Measurements from ENCODE around the gene ARHGEF10L.

ARHGEF10L gene

DNA sequence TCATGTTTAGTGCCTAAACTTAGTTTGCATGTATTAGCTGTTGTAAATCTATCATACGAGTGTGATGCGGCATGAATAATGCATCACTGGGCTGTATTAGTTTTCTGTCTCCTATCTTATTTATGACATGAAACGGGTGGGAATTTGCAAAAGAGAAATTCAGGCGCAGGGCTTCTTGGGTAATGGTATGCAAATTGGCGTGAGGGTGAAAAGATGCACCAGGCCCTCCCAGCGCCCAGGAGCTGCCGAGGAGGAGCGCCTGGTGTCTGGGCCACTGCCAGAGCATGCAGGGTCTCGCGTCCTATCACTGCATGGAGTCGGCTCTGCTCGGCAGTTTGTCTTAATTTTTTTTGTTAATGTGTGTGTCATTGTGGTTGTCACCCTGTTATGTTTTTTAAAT lies 132.7 kb downstream of the ARHGEF10L start:
- Histone ChIP-seq H3K27me3 (no peaks in the 10 kb centered on the region), H3K4me1 (ENCODE audit: control insufficient read depth in 1 of 2, insufficient read depth in 1 of 2, low read depth in 1 of 2, low read length in 1 of 2) (no peaks in the 10 kb centered on the region), H3K4me3 (ENCODE audit: low read depth in 1 of 2, low read length in 1 of 2) (no peak overlapping the region), H3K9me3 (no peaks in the 10 kb centered on the region), H3K27ac (no peak overlapping the region), H3K36me3 (no peaks in the 10 kb centered on the region)
- TF ChIP-seq, protein P1, sequence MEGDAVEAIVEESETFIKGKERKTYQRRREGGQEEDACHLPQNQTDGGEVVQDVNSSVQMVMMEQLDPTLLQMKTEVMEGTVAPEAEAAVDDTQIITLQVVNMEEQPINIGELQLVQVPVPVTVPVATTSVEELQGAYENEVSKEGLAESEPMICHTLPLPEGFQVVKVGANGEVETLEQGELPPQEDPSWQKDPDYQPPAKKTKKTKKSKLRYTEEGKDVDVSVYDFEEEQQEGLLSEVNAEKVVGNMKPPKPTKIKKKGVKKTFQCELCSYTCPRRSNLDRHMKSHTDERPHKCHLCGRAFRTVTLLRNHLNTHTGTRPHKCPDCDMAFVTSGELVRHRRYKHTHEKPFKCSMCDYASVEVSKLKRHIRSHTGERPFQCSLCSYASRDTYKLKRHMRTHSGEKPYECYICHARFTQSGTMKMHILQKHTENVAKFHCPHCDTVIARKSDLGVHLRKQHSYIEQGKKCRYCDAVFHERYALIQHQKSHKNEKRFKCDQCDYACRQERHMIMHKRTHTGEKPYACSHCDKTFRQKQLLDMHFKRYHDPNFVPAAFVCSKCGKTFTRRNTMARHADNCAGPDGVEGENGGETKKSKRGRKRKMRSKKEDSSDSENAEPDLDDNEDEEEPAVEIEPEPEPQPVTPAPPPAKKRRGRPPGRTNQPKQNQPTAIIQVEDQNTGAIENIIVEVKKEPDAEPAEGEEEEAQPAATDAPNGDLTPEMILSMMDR (IDR thresholded peaks at IDR 0.05) = no peak

DNA sequence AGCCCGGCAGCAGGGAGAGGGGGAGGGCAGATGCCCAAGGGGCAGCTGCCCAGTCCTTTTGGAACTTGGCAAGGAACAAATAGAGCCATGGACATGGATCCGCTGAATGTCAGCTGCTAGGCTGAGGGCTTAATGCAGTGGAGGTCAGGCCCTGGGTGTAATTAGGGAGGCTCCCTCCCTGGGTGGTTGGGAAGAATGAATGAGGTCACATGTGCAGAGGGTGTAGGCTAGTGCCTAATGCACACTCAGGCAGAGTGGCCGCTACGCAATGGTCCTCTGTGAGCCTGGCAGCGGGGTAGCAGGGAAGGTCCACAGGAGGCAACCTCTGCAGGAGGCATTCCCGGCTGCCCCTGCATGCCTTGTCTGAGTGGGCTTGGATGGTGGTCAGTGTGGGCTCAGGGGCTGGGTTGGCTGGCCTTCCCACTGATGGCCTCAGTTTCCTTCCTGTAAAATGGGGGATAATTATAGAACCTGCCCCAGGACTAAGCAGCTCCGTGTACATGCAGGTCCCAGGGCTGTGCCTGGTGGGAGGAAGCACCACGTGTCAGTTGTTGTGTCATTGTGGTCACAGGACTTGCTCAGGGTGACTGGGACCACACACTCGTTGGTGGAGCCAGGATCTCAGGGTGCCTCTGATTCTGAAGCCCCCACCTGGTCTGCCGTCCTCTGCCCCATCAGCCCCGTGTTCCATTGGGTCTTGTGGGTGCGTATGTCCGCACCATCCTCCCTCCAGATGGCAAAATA lies 134.0 kb downstream of the ARHGEF10L start:
- no peak overlapping the region for H3K27ac ChIP-seq
- H3K27me3 ChIP-seq = no peaks in the 10 kb centered on the region
- H3K4me3 ChIP-seq (ENCODE audit: low read depth in 1 of 2, low read length in 1 of 2) = no peak overlapping the region
- H3K36me3 ChIP-seq = no peaks in the 10 kb centered on the region
- no peaks in the 10 kb centered on the region for H3K4me1 ChIP-seq (ENCODE audit: control insufficient read depth in 1 of 2, insufficient read depth in 1 of 2, low read depth in 1 of 2, low read length in 1 of 2)
- H3K9me3 ChIP-seq = no peaks in the 10 kb centered on the region
- TF ChIP-seq, protein P1 (IDR thresholded peaks at IDR 0.05) = no peak

DNA sequence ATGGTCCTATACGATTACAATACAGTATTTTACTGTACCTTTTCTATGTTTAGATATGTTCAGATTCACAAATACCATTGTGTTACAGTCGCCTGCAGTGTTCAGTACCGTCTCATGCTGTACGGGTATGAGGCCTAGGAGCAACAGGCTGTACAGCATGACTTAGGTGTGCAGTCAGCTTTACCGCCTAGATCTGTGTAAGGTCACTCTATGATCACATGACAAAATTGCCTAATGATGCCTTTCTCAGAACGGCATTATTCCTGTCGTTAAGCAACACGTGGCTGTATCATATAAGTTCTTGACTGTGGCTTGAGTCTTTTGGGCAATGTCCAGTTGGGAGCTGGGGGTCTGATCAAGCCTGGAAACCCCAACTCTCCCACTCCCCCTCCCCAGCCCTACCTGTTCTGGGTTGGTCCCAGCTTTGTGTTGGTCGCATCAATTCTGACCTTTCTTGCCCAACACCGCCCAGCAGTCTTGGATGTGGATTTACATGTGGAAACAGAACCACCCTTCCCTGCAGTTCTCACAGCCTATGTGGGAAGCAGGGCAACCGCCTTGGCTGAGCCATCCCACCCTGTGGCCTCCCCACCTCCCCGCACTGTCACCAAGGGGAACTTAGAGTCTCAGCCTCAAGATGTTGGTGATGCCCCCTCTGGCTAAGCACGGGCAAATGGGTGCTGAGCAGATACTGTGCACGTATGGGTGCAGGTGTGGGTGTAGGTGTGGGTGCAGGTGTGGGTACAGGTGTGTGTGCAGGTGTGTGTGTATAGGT lies 135.4 kb downstream of the ARHGEF10L start:
- Histone ChIP-seq H3K27ac (no peak overlapping the region), H3K27me3 (no peaks in the 10 kb centered on the region), H3K4me3 (ENCODE audit: low read depth in 1 of 2, low read length in 1 of 2) (no peak overlapping the region), H3K4me1 (ENCODE audit: control insufficient read depth in 1 of 2, insufficient read depth in 1 of 2, low read depth in 1 of 2, low read length in 1 of 2) (no peaks in the 10 kb centered on the region), H3K36me3 (no peaks in the 10 kb centered on the region), H3K9me3 (no peaks in the 10 kb centered on the region)
- TF ChIP-seq, protein P1 (IDR thresholded peaks at IDR 0.05) = no peak

DNA sequence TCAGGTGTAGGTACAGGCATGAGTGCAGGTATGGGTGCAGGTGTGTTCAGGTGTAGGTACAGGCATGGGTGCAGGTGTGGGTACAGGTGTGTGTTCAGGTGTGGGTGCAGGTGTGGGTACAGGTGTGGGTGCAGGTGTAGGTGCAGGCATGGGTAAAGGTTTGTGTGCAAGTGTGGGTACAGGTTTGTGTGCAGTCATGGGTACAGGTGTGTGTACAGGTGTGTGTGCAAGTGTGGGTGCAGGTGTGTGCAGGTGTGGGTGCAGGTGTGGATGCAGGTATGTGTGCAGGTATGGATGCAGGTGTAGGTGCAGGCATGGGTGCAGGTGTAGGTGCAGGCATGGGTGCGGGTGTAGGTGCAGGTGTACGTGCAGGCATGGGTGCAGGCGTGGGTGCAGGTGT lies 136.2 kb downstream of the ARHGEF10L start:
- Histone ChIP-seq H3K4me1 (ENCODE audit: control insufficient read depth in 1 of 2, insufficient read depth in 1 of 2, low read depth in 1 of 2, low read length in 1 of 2) (no peaks in the 10 kb centered on the region), H3K36me3 (no peaks in the 10 kb centered on the region), H3K27ac (no peak overlapping the region), H3K4me3 (ENCODE audit: low read depth in 1 of 2, low read length in 1 of 2) (no peak overlapping the region), H3K9me3 (no peaks in the 10 kb centered on the region), H3K27me3 (no peaks in the 10 kb centered on the region)
- TF ChIP-seq, protein P1 (IDR thresholded peaks at IDR 0.05) = no peak

DNA sequence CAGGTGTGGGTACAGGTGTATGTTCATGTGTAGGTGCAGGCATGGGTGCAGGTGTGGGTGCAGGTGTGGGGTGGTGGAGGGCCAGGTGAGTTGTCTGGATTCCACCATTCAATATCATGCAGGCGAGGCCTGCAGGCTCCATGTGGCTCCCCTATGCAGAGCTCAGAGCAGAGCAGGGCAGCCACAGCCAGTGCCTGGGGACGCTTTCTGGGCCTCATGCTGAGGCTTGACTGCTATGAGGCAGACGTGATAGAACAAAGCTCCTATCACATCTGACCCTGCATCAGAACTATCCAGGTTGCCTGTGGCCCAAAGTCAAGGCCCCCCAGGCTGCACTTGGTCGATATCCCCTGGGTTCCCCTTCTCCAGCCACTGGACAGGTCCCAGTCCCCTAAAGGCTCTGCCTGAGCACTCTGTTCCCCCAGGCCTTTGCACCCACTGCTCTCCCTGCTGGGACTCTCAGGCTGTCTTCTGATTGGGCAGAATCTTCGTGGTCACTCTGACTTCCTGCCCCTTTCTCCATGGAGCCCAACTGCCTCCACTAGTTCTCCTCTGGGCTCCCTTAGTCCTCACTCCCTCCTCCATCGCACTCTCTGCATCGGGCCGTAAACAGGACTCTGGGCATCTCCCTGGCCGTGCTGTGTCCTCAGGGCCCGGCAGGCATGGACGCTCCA lies 137.0 kb downstream of the ARHGEF10L start:
- H3K4me3 ChIP-seq (ENCODE audit: low read depth in 1 of 2, low read length in 1 of 2) = no peak overlapping the region
- no peaks in the 10 kb centered on the region for H3K36me3 ChIP-seq
- no peaks in the 10 kb centered on the region for H3K4me1 ChIP-seq (ENCODE audit: control insufficient read depth in 1 of 2, insufficient read depth in 1 of 2, low read depth in 1 of 2, low read length in 1 of 2)
- H3K27me3 ChIP-seq = no peaks in the 10 kb centered on the region
- no peaks in the 10 kb centered on the region for H3K9me3 ChIP-seq
- H3K27ac ChIP-seq = no peak overlapping the region
- TF ChIP-seq, protein P1 (IDR thresholded peaks at IDR 0.05) = no peak
